Measurements from ENCODE around the gene CDK5RAP2. TPM values are rescaled to one million over a fixed set of nuclear protein-coding genes. Genes with fewer than 3 reads are reported as not detected.

CDK5RAP2 gene
- total RNA-seq, 1 experiment from 2014 or later: 56.4 TPM

DNA sequence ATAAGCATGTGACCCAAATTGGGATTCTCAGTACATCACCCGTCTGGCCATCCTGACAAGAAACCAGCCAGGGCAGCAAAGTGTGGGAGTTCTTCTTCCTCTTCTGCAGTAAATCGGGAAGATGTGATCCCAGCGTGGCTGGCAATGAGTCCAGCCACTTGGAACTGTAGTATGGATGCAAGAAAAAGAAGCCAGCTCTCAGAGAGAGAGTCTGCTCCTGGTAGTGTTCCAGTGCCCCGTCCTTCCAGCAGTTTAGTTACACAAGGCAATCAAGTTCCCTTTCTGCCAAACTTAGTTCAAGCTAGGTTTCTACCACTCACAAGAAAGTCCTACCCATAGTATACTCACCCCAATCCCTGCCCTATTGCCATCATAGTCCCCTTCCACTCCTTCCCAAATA, 65.6 kb downstream of the CDK5RAP2 start:
- H3K9ac ChIP-seq (ENCODE audit: extremely low read depth, insufficient read length, low read length): no peak overlapping the region
- H3T11ph ChIP-seq (ENCODE audit: low read length): no peak overlapping the region
- no CpG with 5 or more reads among the region's 4 CpGs for WGBS (ENCODE audit: extremely low coverage, insufficient read length, low lambda C conversion rate)
- H3K27ac Mint-ChIP-seq: no peak overlapping the region
- no peaks in the 10 kb centered on the region for H4K20me1 ChIP-seq (ENCODE audit: control insufficient read depth, insufficient read depth, insufficient read length)
- H2BK15ac ChIP-seq (ENCODE audit: low read depth, low read length): no peak overlapping the region
- H3K4me2 ChIP-seq (ENCODE audit: insufficient read depth, insufficient read length, low read length): no peak overlapping the region
- H3K18ac ChIP-seq (ENCODE audit: insufficient read length, low read depth, low read length): no peak overlapping the region
- no peaks in the 10 kb centered on the region for H3K4me1 Mint-ChIP-seq
- H4K8ac ChIP-seq (replicated peaks; ENCODE audit: insufficient read length, low read depth, low read length): no peak overlapping the region
- no peak overlapping the region for H4K91ac ChIP-seq (ENCODE audit: insufficient read length, low read depth, low read length)
- no peak overlapping the region for H3K4ac ChIP-seq (ENCODE audit: low read depth, low read length)
- H3K14ac ChIP-seq (ENCODE audit: insufficient read depth, low read length): no peak overlapping the region
- H4K5ac ChIP-seq (ENCODE audit: insufficient read length, low read depth, low read length): no peak overlapping the region
- H3K23me2 ChIP-seq (ENCODE audit: insufficient read length, low read depth, low read length, poor library complexity, severe bottlenecking): no peaks in the 10 kb centered on the region
- H3K79me2 ChIP-seq (ENCODE audit: insufficient read depth, low read length): no peaks in the 10 kb centered on the region
- H2BK12ac ChIP-seq (ENCODE audit: insufficient read length, low read depth, low read length): no peak overlapping the region
- H2BK20ac ChIP-seq (ENCODE audit: low read depth, low read length, poor library complexity, severe bottlenecking): no peak overlapping the region
- no peak overlapping the region for H3K4me3 Mint-ChIP-seq
- no peaks in the 10 kb centered on the region for H3K27me3 Mint-ChIP-seq (ENCODE audit: low read depth)
- H3K56ac ChIP-seq (ENCODE audit: insufficient read length, low read depth, low read length): no peak overlapping the region
- H2BK120ac ChIP-seq (ENCODE audit: low read depth, low read length, poor library complexity, severe bottlenecking): no peak overlapping the region
- H2BK5ac ChIP-seq (ENCODE audit: insufficient read length, low read length): no peak overlapping the region
- H2AFZ ChIP-seq (ENCODE audit: low read length): no peak overlapping the region
- H3K79me1 ChIP-seq (ENCODE audit: insufficient read depth, low read depth, low read length, poor library complexity, severe bottlenecking): no peaks in the 10 kb centered on the region
- no peak for DNase-seq
- H3K23ac ChIP-seq (ENCODE audit: insufficient read length, low read depth, low read length): no peak overlapping the region
- peaks cover 46 to 65% (median 61%) of the 10 kb centered on the region in 3 experiments for H3K36me3 Mint-ChIP-seq (ENCODE audit: insufficient read depth in 1 of 3, low read depth in 3 of 3)
- no peaks in the 10 kb centered on the region for H3K9me3 ChIP-seq (ENCODE audit: control insufficient read depth, low read depth, low read length)
- no peak overlapping the region for H2AK5ac ChIP-seq (ENCODE audit: insufficient read length, low read length)
- H3K27me3 ChIP-seq (ENCODE audit: insufficient read depth, low read length): no peaks in the 10 kb centered on the region
- H3K27ac ChIP-seq (ENCODE audit: insufficient read length, low read depth, low read length): no peak overlapping the region
- TF ChIP-seq, protein P1, sequence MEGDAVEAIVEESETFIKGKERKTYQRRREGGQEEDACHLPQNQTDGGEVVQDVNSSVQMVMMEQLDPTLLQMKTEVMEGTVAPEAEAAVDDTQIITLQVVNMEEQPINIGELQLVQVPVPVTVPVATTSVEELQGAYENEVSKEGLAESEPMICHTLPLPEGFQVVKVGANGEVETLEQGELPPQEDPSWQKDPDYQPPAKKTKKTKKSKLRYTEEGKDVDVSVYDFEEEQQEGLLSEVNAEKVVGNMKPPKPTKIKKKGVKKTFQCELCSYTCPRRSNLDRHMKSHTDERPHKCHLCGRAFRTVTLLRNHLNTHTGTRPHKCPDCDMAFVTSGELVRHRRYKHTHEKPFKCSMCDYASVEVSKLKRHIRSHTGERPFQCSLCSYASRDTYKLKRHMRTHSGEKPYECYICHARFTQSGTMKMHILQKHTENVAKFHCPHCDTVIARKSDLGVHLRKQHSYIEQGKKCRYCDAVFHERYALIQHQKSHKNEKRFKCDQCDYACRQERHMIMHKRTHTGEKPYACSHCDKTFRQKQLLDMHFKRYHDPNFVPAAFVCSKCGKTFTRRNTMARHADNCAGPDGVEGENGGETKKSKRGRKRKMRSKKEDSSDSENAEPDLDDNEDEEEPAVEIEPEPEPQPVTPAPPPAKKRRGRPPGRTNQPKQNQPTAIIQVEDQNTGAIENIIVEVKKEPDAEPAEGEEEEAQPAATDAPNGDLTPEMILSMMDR (conservative IDR thresholded peaks at IDR 0.05): no peak
- H3K9me3 Mint-ChIP-seq: no peaks in the 10 kb centered on the region; a peak in 1 of 5 replicates
- no peaks in the 10 kb centered on the region for H3K4me1 ChIP-seq (ENCODE audit: insufficient read depth, low read length)

All from H9 (cell line).